SH-SY5Y (cell line): ENCODE measurements around the gene RNF123.

ENCODE experiments used
- GATA2 ChIP-seq: IDR thresholded peaks from 2 replicates; pipeline ENCODE4 v1.6.1; 2011; ENCODE audit warnings: mild to moderate bottlenecking, low read depth, low read length
- GATA3 ChIP-seq: IDR thresholded peaks from 2 replicates; pipeline ENCODE4 v1.6.1; 2011; ENCODE audit warnings: low read depth, mild to moderate bottlenecking, low read length, moderate library complexity

DNA sequence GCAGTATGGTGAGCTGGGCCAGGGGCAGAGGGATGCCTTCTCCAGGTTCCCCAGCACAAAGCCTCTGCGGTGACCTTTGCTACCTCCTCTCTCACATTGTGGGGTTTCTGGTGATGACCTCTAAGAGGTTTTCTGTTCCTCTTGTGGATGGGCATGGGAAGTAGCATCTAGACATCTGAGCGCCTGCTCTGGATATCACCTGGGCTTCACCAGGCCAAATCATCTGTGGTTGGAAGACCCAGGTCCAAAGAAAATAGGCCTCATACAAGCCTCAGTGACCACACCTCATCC lies 8.2 kb upstream of the RNF123 start:
- TF ChIP-seq GATA2 = no peak
- TF ChIP-seq GATA3 = no peak
